ENCODE measurements around the gene PTPRE. TPM values are rescaled to one million over a fixed set of nuclear protein-coding genes. Genes with fewer than 3 reads are reported as not detected.
A peak's percentile ranks its signal among the peaks of the same experiment; 100 is the strongest.

The PTPRE gene
- total RNA-seq, 4 donors from 2014 or later, result 17.4 to 23.0 (median 20.1) TPM

DNA sequence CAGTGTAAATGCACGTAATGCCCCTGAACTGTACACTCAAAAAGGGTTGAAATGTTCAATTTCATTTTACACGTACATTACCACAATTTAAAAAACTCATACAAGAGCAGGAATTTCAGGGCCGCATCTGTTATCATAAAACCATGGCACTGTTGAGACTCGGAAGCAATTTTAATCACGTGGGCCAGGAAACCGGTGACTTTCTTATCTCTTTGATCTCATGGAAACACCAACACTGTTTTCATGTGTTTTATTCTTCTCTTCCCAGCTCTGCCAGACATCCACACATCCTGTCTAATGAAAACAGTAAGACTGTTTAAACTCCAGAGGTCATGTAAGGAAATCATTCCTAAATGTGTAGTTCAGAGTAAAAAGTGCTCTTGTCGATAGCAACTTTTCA is 35.9 kb downstream of the PTPRE start:
- WGBS, 2 donors, result 48 to 52% methylated on average over 7 of the region's 7 CpGs
- TF ChIP-seq CTCF (IDR thresholded peaks at IDR 0.05) (no peak), POLR2A (IDR thresholded peaks at IDR 0.05) (no peak)
- DNase-seq (ENCODE audit: low spot score in 2 of 2), result peak in 1 of 2 donors; percentile 49
- H3K4me3 ChIP-seq (ENCODE audit: low read depth, poor library complexity, severe bottlenecking), result no peak overlapping the region
- intact Hi-C loops (cut with DNase I; ENCODE audit: low total_unique reads), result no loop called here

DNA sequence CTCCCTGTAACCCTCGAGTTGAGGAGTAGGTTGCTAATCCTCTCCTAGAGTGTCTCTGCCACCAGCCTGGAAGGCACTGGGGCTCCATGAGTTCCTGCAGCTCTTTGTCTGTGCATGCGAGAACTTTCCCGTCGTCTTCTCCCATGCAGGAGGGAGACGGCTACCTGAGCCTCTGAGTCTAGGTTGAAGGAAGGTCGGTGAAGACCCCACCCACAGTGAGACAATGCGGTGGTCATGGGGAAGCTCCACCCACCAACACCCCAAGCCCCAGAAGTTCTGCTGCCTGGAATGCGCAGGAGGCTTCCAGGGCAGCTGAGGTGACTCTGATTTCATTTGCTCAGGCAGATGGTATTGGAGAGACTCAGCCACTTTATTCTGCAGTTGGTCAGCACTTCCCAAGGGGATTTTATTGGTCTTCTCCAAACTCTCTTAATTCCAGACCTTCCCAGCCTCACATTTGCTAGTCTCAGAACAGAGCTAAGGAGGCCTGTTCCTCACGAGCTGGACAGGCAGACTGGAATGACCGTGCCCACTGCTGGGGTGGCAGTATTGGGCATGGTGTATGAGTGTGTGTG is 36.5 kb downstream of the PTPRE start:
- peak in 1 of 2 donors; percentile 76 for DNase-seq (ENCODE audit: low spot score in 2 of 2)
- H3K4me3 ChIP-seq (ENCODE audit: low read depth, poor library complexity, severe bottlenecking), result no peak overlapping the region
- no peak for TF ChIP-seq CTCF (IDR thresholded peaks at IDR 0.05)
- no peak for TF ChIP-seq POLR2A (IDR thresholded peaks at IDR 0.05)
- intact Hi-C loops (cut with DNase I; ENCODE audit: low total_unique reads), result no loop called here
- WGBS, 2 donors, result 79 to 81% methylated on average over 10 of the region's 10 CpGs

GRCh38 chr10:127944256-127944655 is 37.4 kb downstream of the PTPRE start:
- intact Hi-C loops (cut with DNase I; ENCODE audit: low total_unique reads), result no loop called here
- H3K4me3 ChIP-seq (ENCODE audit: low read depth, poor library complexity, severe bottlenecking), result no peak overlapping the region
- peak in 1 of 2 donors; percentile 29 for DNase-seq (ENCODE audit: low spot score in 2 of 2)
- TF ChIP-seq POLR2A (IDR thresholded peaks at IDR 0.05) (no peak), CTCF (IDR thresholded peaks at IDR 0.05) (no peak)
- WGBS, 2 donors, result 85 to 92% methylated on average over 2 of the region's 2 CpGs

GRCh38 chr10:127945341-127945758 is 38.4 kb downstream of the PTPRE start:
- peak; percentile 52 to 70 for DNase-seq (ENCODE audit: low spot score in 2 of 2)
- WGBS, 2 donors, result 42 to 68% methylated on average over 2 of the region's 2 CpGs
- TF ChIP-seq CTCF (IDR thresholded peaks at IDR 0.05) (no peak), POLR2A (IDR thresholded peaks at IDR 0.05) (no peak)
- no peak overlapping the region for H3K4me3 ChIP-seq (ENCODE audit: low read depth, poor library complexity, severe bottlenecking)
- intact Hi-C loops (cut with DNase I; ENCODE audit: low total_unique reads), result no loop called here

- WGBS, 2 donors, result 85 to 92% methylated on average over 6 of the region's 6 CpGs
Observed at GRCh38 chr10:127945948-127946711, 39.2 kb downstream of the PTPRE start.

More at GRCh38 chr10:127945948-127946711, 39.2 kb downstream of the PTPRE start:
- peak in 1 of 2 donors; percentile 58 for DNase-seq (ENCODE audit: low spot score in 2 of 2)
- intact Hi-C loops (cut with DNase I; ENCODE audit: low total_unique reads), result no loop called here
- TF ChIP-seq POLR2A (IDR thresholded peaks at IDR 0.05) (no peak), CTCF (IDR thresholded peaks at IDR 0.05) (no peak)
- no peak overlapping the region for H3K4me3 ChIP-seq (ENCODE audit: low read depth, poor library complexity, severe bottlenecking)

Measured in lower leg skin (tissue), 4 donors.